ENCODE results near the gene CENPP. TPM values are rescaled to one million over a fixed set of nuclear protein-coding genes. Genes with fewer than 3 reads are reported as not detected.

The CENPP gene
- total RNA-seq, 1 experiment from 2014 or later = 14.3 TPM

DNA sequence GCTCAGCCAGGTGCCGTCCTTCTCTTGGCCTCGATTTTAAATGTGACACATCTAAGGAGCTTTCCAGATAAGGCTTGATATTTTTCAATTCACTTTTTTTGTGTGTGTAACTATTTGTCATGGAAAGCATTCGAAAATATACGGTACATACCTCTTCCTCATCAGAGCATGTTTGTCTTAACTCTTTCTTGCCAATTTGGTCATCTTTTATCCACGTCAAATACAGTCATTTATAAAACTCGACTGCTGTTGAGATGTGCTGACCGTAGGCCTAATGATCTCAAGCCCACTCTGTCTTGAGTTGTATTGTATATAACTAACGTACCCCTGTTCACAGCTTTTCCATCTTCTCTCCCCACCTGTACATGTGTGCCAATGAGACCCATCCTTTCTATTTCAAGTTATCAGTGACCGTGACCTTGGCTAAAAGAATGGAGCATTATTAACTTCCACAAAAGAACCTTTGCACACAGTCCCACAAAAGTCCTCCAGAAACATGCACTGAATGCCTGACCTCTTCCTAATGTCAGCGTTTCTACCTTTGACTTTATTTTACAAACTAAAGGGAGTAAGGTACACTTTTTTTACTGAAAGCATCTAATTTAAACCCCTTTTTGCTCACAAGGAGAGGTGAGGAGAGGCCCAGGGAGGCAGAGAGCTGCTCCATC is 282.6 kb downstream of the CENPP start:
- no peak for DNase-seq (ENCODE audit: low spot score)
- H3K27ac Mint-ChIP-seq = no peak overlapping the region
- no peak for TF ChIP-seq CBFB (CRISPR knock-in tag; IDR thresholded peaks at IDR 0.05; ENCODE audit: low read depth)
- TF ChIP-seq, protein P1, sequence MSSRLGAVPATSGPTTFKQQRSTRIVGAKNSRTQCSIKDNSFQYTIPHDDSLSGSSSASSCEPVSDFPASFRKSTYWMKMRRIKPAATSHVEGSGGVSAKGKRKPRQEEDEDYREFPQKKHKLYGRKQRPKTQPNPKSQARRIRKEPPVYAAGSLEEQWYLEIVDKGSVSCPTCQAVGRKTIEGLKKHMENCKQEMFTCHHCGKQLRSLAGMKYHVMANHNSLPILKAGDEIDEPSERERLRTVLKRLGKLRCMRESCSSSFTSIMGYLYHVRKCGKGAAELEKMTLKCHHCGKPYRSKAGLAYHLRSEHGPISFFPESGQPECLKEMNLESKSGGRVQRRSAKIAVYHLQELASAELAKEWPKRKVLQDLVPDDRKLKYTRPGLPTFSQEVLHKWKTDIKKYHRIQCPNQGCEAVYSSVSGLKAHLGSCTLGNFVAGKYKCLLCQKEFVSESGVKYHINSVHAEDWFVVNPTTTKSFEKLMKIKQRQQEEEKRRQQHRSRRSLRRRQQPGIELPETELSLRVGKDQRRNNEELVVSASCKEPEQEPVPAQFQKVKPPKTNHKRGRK (CRISPR knock-in tag; IDR thresholded peaks at IDR 0.05; ENCODE audit: borderline replicate concordance) = no peak
- H3K9me3 Mint-ChIP-seq = peaks cover 19% of the 10 kb centered on the region
- ChIA-PET POLR2A (no interaction called here), CTCF (interaction anchor here (1.2 kb wide), 2 partner anchors 106 to 183 kb away, joined by 4 to 6 read pairs; no protein-coding TSS in a partner anchor)
- no peak overlapping the region for H3K4me3 Mint-ChIP-seq
- no peaks in the 10 kb centered on the region for H3K4me1 Mint-ChIP-seq
- no peak for ATAC-seq
- H3K27me3 Mint-ChIP-seq (ENCODE audit: low read depth) = no peaks in the 10 kb centered on the region
- peaks cover 26% of the 10 kb centered on the region for H3K36me3 Mint-ChIP-seq

DNA sequence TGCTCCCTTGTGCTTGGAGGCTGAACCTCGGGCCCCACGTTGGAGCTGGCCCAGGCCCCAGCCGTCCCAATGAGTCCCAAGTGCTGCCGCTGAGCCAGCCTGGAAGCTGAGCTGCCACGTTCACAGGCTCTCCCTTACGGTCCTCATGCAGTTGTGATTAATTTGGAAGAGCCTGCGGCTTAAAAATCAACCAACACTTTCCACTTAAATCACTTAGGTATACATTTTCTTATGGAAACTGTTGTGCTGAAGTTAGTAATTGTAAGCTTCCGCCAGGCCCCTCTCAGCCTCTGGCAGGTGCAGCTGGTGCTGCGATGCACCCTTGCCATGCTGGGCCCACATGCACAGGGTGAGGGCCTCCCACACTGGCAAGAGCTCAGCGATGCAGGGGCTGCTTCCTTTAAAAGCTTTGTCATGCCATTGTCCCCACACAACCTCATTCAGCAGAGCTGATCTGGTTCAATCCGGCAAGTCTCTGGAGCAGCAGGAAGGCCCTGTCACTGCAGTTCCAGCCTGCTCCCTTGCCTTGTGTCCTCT is 283.2 kb downstream of the CENPP start:
- ChIA-PET CTCF (interaction anchor here (1.0 to 1.2 kb wide), 3 partner anchors 107 to 470 kb away, joined by 3 to 6 read pairs (median 4); no protein-coding TSS in a partner anchor), POLR2A (no interaction called here)
- TF ChIP-seq ZNF219 (CRISPR knock-in tag; IDR thresholded peaks at IDR 0.05; ENCODE audit: borderline replicate concordance) (no peak), NR1H2 (CRISPR knock-in tag; IDR thresholded peaks at IDR 0.05) (no peak), NFE2L1 (CRISPR knock-in tag; IDR thresholded peaks at IDR 0.05) (no peak), SOX15 (CRISPR knock-in tag; IDR thresholded peaks at IDR 0.05) (no peak), ZNF263 (CRISPR knock-in tag; IDR thresholded peaks at IDR 0.05; ENCODE audit: low read depth) (no peak), ZNF671 (CRISPR knock-in tag; IDR thresholded peaks at IDR 0.05) (no peak)
- TF ChIP-seq, protein P2, sequence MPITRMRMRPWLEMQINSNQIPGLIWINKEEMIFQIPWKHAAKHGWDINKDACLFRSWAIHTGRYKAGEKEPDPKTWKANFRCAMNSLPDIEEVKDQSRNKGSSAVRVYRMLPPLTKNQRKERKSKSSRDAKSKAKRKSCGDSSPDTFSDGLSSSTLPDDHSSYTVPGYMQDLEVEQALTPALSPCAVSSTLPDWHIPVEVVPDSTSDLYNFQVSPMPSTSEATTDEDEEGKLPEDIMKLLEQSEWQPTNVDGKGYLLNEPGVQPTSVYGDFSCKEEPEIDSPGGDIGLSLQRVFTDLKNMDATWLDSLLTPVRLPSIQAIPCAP (CRISPR knock-in tag; IDR thresholded peaks at IDR 0.05) = no peak
- ATAC-seq = peak; percentile 66
- Mint-ChIP-seq H3K27me3 (ENCODE audit: low read depth) (no peaks in the 10 kb centered on the region), H3K36me3 (peaks cover 21% of the 10 kb centered on the region), H3K4me1 (no peaks in the 10 kb centered on the region), H3K9me3 (peaks cover 13% of the 10 kb centered on the region), H3K27ac (peak overlapping the region; percentile 49), H3K4me3 (no peak overlapping the region)
- no peak for DNase-seq (ENCODE audit: low spot score)

DNA sequence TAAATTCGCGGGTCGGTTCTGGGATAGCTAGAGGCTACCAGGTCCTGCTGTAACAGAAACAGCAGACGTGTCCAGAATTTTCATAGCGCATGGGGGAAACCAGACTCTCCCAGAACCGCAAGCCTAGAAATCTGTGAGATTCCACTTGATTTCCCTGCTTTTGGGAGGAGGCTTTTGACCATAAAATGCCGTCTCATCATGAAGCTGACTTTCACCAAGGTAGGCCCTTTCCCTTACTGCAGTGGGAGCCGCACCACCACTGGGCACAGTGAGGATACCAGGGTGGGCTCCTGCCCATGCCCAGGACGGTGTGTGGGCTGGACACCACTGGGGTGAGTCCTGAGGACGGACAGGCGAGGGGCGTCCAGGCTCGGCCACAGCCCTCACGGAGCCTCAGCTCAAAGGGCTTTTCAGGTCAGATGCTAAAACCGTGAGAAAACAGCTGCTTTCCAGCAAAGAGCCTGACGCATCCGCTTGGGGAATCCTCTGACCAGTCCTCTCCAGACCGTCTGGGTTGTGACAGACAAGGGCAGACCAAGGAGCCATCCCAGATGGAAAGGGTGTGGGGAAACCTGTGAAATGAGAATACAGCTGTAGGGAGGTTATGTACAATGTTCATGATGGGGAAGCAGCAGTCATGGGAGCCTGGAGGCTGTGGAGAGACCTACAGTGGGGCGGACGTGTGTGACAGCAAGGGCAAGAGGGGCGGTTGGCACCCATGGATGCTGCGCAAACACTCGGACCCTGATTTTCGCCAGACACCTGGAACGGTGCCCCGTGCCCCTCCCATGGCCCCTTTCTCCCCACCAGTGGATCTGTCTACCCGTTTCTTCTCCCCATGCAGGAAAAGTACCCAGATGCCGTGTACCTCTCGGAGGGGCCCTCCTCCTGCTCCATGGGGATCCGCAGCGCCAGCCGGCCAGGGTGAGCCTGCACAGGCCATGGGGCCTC is 285.0 kb downstream of the CENPP start:
- ATAC-seq (no peak), DNase-seq (ENCODE audit: low spot score) (no peak)
- Mint-ChIP-seq H3K4me3 (no peak overlapping the region), H3K4me1 (no peaks in the 10 kb centered on the region), H3K9me3 (no peaks in the 10 kb centered on the region; the same call in 1 of the 2 replicates), H3K36me3 (peaks cover 26% of the 10 kb centered on the region), H3K27ac (peak overlapping the region; percentile 89), H3K27me3 (ENCODE audit: low read depth) (no peaks in the 10 kb centered on the region)
- POLR2A ChIA-PET = no interaction called here
- TF ChIP-seq NFATC4 (CRISPR knock-in tag; IDR thresholded peaks at IDR 0.05) (no peak), EMX1 (CRISPR knock-in tag; IDR thresholded peaks at IDR 0.05) (no peak), TP53 (CRISPR knock-in tag; IDR thresholded peaks at IDR 0.05) (no peak), ETV6 (CRISPR knock-in tag; IDR thresholded peaks at IDR 0.05) (no peak), GRHL2 (CRISPR knock-in tag; IDR thresholded peaks at IDR 0.05; ENCODE audit: insufficient replicate concordance, severe bottlenecking) (no peak), KAT7 (CRISPR knock-in tag; IDR thresholded peaks at IDR 0.05; ENCODE audit: borderline replicate concordance) (no peak)
- CTCF ChIA-PET = no interaction called here
